Esophagus squamous epithelium (tissue), 4 donors: ENCODE results near the gene OVCH1.

Source experiments
- CTCF ChIP-seq, 6 experiments: fragments of 450-650 bp in 4 of 6; fragments of 200-600 bp in 2 of 6; sonication (generic) in 2 of 6; IDR thresholded peaks; one replicate each; pipeline ENCODE4 v1.5.1; 2016 to 2019; ENCODE audit warnings: antibody characterized with exemption in 6 of 6, mild to moderate bottlenecking in 4 of 6, moderate library complexity in 4 of 6
- POLR2A ChIP-seq, 4 donors: fragments of 450-650 bp; IDR thresholded peaks; one replicate each; pipeline ENCODE4 v1.6.1; 2017; ENCODE audit warnings: antibody characterized with exemption in 4 of 4, mild to moderate bottlenecking in 4 of 4, moderate library complexity in 3 of 4

GRCh38 chr12:29503283-29503682, 5.8 kb upstream of the OVCH1 start:
- no peak for TF ChIP-seq CTCF (IDR thresholded peaks at IDR 0.05)
- no peak for TF ChIP-seq POLR2A (IDR thresholded peaks at IDR 0.05)
